ENCODE measurements around the gene MIEF1.
A peak's percentile ranks its signal among the peaks of the same experiment; 100 is the strongest.

Gene MIEF1

DNA sequence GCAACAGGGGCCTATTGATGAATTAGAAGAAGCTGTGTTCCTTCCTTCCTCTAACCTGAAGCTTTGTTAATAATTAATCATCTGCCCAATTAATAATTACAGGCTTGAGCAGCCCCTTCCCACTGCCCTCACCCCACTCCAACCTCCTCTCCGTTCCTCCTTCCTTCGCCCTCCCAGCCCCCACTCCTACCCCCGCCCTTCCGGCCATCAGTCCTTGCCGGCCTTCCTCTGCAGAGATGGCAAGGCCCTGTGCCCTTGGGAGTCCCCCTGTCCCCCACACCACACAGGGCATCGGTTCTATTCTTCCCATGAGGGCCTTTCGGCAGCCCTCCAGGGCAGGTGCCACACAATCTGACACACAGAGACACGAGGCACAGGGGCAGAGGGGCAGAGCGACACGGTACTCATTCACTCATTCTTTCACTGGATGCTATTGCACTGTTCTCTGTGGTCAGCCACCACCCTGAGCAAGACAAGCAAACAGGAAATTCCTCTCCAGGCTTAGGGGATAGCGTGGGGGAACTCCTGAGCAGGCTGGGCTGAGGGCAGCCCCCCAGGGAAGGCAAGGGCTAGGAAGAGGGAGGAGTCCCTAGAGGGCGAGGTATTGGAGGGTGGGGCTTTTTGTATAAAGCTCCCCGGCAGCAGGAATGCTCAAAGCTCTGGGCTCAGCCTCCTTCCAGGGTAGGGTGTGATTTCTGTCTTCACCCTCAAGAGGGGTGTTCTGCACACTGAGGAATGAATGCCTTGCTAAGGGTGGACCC, 30.5 kb upstream of the MIEF1 start:
- DNase-seq, result no peak

DNA sequence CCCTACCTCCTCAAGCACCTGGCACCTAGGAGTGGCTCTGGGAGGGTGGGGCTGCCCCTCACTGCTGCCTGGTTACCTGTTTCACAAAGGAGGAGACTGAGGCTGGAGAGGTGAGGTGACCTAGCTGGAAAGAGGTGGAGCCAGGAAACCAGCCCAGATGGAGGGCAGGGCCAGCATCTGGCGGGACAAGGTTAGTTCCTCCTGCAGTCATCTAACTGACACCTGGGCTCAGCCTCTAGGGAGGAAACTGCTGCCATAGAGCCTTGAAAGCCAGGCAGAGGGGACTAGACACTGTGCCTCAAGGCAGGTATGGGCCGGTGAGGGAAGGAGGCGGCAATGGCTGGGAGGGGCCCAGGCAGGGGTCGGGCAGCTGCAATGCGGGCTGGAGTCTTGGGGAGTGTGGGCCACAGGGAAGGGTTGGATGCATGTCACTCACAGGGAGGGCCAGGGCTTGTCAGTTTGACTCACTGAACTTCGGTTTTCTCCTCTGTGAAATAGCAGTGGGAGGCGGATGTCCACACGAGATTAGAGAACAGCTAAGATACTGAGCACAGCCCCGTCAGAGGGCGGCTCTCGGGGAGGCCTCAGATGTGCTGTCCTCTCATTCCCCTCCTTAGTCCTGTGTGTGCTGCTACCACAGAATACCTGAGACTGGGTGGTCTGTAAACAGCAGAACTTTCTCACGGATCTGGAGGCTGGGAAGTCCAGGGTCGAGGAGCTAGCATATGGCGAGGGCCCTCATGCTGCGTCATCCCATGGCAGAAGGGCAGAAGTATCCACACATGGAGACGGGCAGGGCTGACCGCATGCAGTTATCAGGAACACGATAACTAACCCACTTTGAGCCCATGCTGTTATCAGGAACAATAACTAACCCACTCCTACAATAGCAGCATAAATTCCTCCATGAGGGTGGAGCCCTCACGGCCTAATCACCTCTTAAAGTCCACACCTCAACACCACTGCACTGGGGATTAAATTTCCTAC, 29.2 kb upstream of the MIEF1 start:
- no peak for DNase-seq

DNA sequence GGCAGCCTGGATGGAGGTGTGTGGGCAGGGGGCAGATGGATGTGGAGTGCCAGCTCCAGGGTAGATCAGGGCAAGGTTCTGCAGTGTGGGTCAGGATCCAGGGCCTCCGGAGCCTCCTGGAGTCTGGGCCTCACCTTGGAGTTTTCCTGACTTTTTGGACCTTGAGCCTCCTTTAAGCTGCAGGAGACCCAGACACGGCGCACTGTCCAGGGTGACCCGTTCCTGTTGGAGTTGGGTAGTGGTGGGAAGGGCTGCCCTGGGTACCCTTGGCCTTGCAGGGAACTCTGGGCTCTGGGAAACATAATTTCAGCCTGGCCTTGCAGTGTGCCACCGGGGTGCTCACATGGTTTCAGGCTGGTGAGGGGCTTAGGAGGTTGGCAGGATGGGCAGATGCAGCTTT, 28.2 kb upstream of the MIEF1 start:
- no peak for DNase-seq

DNA sequence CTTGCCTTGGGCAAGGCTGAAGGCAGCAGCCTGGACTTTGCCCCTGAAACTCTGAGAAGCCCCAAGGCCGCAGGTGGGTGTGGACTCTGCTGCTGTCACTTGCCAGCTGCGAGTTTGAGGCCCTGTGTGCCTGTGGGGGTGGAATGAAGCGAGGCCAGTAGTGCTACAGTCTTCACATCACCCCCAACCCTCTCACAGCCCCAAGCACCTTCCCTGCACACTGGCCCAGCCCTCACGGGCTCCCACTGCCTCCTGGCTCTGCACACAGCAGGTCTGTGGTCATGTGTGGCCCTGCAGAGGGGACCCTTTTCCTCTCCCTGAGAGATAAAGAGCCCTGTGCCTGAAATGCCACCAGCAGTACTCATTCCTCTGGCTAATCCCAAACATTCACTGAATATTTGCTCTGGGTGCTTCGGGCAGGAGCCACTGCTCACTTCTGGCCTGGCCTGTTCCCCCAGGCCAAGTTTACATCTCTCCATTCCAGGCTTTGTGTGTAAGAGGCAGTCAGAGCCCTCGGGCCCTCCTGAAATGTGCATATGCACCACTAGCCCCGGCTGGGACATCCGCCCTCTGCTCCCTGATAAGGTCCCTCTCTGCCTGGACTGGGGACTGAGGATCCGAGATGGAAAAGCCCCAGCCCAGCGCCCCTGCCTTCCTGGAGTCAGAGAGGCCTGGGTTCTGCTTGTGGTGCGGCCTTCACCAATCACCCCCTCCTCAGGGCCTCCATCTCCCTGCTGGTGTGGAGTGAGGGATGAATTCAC, 27.6 kb upstream of the MIEF1 start:
- no peak for DNase-seq

DNA sequence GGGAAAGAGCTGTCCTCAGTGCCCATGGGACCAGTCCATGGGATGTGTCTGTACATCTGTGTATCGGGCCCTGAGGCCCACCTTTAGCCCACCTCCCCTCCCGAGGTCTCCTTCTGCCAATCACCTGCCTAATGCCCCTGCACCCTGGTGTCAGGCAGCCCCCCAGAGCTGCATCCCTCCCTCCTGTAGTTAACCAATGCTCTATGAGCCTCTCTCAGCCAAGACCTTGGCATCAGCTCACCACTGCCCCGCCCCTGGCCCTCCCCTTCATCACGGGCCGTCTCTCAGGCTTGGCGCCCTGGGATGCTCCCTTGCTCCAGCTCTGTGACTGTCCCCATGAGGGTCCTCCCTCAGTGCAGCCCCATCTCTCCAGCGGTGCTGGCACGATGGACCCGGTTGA, 26.8 kb upstream of the MIEF1 start:
- no peak for DNase-seq

DNA sequence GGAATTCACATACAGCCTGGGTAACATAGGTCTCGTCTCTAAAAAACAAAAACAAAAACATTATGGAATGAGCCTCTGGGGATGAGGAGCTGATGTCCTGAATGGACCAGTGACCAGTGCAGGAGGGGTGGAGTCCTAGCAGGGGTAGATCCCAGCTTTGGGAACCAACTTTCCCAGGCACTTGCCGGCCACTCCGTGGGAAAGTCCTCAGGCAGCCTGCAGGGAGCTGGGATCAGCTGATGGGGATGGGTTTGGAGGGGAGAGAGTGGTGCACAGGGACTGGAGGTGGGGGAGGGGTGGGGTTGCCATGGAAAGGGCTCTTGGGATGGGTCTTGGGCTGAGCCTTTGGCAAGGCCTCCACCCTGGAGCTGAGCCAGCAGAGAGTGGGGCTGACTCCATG, 26.2 kb upstream of the MIEF1 start:
- DNase-seq, result no peak

DNA sequence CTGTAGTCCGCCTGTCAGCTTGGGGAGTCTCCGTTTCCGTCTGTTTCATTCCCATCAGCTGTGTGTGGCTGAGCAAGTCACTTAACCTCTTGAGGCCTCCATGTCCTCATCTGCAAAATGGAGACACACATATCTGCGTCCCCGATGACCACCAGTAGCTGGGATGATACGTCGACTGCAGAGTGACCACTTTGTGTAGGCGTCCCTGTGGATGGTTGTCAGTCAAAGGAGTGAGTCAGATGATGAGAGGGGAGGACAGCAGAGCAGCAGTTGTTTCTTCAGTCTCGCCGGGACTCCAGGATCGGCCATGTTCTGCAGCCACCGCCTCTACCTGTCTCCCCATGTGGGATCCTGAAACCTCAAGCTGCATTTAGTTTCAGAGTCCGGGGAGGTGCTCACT, 25.4 kb upstream of the MIEF1 start:
- DNase-seq, result no peak

DNA sequence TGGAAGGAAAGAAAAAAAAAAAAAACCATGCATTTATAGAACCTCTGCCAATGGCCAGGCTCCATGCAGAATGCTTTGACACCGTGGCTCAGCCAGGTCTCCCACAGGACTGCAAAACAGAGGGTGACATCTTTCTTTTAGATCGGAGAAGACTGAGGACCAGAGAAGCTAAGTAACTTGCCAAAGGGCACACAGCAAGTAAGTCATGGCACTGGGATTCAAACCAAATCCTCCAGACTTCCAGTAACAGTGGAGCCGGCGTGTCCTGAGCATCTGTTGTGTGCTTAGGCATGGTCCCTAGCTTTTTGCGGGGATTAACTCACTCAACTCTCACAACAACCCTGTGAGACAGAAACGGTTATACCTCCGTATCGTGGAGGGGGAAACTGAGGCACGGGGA, 24.5 kb upstream of the MIEF1 start:
- no peak for DNase-seq

DNA sequence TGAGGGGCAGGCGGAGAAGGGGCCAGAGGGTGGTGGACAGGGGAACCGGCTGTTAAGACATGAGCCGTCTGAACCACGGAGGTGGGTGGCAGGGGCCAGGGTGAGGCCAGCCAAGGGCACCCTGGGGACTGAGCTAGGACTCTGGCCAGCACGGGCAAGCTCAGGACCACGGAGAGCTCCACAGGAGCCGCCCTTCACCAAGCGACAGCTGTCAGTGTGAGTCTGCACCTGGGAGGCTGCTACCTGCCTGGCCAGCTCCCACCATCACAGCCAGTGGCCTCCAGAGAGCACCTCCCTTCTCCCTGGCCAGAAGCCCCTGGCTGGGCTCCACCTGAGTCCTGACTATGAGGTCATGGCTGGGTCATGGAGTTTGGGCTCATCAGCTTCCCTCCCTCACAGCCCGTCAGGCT, 23.6 kb upstream of the MIEF1 start:
- no peak for DNase-seq

DNA sequence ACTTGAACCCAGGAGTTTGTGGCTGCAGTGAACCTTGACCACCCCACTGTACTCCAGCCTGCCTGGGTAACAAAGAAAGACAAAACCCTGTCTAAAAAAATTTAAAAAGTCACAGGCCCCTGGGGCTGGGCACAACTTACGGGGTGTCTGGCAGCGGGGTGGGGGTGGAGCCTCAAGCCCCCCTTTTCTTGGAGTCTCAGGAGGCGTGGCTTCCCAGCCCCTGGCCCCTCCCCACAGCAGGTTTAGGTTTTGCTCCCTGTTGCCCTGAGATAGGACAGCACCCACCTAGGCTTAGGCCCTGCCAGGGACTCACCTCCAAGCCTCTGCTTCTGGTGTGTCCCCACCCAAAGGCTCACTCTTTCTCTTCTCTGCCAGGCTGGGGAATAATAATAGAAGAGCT, 22.8 kb upstream of the MIEF1 start:
- DNase-seq, result no peak

DNA sequence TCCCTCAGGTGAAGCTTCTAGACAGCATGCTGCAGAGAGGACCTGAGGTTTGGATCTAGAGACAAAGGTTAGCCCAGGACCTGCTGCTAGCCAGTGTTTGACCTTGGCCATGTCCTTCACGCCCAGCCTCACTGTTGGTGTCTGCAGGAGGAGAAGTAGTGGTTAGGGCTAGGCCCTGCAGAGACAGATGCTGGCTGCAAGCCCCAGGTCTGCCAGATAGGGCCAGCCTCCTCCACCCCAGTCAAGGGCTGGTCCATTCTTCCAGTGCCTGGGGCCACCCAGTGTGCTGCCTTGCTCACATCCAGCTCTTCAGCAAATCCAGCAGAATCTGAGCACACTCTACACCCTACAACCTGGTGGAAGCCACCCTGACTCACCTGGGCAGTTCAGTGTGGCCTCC, 21.5 kb upstream of the MIEF1 start:
- no peak for DNase-seq

DNA sequence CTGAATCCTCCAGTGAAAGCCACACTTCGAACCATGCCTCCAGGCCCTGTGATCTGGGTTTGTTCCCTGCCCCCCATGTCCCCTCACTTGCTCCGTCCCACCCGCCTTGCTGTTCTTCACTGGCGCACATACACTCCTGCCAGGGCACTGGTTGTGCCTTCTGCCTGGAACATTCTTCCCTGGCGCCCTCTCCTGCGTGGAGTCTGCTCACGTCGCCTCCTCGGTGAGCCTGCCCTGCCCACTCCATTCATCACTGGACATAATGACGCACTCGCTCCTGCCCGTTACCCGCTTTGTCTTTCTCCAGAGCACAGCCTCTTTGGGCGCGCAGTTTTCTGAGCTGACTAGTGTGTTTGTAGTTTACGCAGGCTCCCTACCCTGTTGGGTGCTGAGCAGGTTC, 21.0 kb upstream of the MIEF1 start:
- no peak for DNase-seq

DNA sequence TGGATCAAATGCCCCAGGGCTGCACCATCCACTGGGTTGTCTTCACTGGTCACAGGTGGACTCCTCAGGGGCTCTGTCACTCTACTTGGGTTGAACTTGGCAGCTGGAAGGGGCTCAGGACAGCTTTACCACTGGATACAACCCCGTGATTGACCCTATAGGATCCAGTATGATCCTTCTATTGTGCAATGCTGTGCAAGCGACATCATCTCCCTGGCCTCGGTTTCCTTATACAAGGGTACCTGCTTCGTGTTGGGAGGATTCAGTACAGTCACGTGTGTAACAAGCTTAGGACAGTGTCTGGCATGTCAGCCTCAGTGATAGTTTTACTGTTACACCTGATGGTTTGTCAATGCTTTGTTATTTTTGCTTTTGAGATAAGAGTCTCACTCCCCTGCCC, 20.5 kb upstream of the MIEF1 start:
- no peak for DNase-seq

DNA sequence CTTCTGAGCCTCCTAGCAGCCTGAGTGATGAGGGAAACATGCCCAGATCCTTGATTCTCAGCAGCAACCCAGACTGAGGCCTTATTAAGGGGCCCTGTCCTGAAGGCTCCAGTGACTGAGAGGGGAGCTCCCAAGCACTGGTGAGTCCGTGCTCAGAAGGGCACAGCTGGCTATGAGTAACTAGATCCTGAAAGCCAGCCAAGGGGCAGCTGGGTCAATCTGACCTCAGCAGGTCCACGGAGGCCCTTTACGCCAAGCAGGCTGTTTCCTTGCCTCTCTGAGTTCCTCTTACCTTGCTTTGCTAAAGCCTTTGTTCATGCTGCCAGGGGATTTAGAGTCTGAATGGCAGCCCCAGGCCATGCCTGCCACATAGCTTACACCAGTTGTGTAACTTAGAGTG, 19.3 kb upstream of the MIEF1 start:
- DNase-seq, result no peak

DNA sequence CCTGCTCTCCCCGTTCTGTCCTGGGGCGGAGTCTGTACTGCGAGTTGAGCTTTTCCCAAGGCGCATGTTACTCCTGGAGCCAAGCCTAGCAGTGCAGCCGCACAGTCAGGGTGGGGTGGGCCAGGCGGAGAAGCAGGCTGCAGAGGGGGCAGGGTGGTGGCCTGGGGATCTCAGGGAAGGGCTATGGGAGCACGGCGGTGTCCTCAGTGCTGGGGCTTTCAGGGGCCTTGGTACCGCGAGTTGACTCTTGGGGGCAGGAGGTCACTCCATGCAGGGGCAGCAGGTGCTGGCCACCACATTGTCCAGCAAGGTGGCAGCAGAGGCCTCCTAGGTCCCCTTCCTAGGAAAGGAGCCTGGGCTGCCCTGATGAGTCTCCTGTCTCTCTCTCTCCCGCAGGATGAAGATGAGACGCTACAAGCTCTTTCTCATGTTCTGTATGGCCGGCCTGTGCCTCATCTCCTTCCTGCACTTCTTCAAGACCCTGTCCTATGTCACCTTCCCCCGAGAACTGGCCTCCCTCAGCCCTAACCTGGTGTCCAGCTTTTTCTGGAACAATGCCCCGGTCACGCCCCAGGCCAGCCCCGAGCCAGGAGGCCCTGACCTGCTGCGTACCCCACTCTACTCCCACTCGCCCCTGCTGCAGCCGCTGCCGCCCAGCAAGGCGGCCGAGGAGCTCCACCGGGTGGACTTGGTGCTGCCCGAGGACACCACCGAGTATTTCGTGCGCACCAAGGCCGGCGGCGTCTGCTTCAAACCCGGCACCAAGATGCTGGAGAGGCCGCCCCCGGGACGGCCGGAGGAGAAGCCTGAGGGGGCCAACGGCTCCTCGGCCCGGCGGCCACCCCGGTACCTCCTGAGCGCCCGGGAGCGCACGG, 14.9 kb upstream of the MIEF1 start:
- no peak for DNase-seq

DNA sequence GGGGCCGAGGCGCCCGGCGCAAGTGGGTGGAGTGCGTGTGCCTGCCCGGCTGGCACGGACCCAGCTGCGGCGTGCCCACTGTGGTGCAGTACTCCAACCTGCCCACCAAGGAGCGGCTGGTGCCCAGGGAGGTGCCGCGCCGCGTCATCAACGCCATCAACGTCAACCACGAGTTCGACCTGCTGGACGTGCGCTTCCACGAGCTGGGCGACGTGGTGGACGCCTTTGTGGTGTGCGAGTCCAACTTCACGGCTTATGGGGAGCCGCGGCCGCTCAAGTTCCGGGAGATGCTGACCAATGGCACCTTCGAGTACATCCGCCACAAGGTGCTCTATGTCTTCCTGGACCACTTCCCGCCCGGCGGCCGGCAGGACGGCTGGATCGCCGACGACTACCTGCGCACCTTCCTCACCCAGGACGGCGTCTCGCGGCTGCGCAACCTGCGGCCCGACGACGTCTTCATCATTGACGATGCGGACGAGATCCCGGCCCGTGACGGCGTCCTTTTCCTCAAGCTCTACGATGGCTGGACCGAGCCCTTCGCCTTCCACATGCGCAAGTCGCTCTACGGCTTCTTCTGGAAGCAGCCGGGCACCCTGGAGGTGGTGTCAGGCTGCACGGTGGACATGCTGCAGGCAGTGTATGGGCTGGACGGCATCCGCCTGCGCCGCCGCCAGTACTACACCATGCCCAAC, 14.1 kb upstream of the MIEF1 start:
- DNase-seq, result no peak

DNA sequence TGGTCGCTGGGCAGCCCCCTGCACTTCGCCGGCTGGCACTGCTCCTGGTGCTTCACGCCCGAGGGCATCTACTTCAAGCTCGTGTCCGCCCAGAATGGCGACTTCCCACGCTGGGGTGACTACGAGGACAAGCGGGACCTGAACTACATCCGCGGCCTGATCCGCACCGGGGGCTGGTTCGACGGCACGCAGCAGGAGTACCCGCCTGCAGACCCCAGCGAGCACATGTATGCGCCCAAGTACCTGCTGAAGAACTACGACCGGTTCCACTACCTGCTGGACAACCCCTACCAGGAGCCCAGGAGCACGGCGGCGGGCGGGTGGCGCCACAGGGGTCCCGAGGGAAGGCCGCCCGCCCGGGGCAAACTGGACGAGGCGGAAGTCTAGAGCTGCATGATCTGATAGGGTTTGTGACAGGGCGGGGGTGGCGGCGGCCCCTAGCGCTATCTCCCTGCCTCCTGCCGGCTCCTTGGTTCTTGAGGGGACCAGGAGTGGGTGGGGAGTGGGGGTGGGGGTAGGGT, 13.5 kb upstream of the MIEF1 start:
- no peak for DNase-seq

DNA sequence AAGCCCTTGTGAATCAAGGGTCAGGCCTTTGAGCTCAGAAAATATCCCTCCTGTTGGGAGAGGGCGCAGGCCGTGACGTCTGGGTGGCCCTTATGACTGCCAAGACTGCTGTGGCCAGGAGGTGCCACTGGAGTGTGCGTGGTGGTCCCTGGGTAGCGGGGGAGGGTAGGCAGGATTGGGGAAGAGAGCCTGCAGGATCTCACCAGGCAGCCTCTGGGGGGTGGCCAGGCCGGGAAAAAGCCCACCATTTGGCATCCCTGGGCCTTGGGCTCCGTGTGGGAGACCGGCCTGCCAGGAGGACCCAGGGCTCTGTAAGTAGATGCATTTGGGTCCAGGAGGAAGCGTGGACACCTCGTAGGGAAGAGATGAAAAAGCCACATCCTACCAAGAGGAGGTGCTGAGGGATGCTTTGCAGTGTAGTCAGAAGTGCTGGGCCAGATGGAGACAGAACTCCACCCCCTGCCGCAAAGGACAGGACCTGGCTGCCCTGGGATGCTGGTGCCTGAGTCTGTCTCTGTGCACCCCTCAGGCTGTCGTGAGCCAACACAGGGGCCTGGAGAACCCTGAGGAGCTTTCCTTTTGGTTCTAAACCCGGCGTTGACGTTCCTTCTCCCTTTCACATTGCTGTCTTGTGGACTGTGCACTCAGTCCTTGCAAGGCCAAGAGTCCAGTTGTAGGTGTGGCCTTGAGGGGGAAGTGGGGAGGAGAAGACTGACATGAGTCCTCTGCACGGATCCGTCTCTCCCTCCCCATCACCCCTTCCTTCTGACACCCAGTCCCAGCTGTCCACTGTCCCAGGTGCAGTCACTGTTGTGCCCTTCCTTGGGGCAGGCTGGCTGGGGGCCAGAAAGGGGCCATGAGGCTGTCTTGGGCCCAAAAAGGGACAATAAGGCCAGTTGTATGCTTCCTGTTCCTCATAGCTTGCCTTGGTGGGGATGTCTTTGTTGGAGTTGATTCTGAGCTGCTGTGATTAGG, 12.7 kb upstream of the MIEF1 start:
- no peak for DNase-seq

DNA sequence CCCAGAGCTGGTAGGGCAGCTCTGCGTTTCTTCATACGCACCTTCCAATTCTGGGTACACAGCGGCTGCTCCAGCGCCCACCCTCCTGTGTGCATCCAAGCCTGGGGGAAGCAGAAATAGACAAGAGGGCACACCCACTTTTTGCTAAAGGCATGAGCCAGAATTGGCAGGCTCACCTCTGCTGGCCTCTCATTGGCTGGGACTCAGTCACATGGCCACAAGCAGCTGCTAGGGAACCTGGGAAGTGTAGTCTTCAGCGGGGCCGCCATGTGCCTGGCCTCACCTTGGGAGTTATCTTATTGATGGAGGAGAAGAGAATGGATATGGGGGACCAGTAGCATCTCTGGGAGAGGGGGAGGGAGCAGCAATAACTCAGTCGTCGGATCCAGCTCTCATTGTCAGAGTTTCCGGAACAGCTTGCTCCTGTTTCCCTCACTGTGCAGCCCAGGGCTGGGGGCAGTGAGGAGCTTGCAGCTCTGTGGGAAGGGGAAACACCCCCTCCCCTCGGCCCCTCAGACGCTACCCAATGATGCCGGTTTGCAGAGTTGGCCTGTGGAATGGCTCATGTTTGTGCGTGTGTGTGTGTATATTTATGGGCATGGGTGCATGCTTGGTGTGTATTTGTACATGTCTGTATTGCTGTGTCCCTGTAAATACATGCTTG, 11.8 kb upstream of the MIEF1 start:
- peak; percentile 90 for DNase-seq
